Loucy (cell line): ENCODE results near the gene NMNAT2.

ENCODE experiments used
- CTCF ChIP-seq: fragments of 200-600 bp; sonication (generic); conservative IDR thresholded peaks from 2 replicates; pipeline ENCODE4 v1.5.1; 2014; ENCODE audit warnings: mild to moderate bottlenecking, antibody characterized with exemption, low read length
- EZH2phosphoT487 ChIP-seq: fragments of 200-600 bp; IDR thresholded peaks from 2 replicates; pipeline ENCODE4 v1.6.1; 2018; ENCODE audit warnings: antibody characterized with exemption, mild to moderate bottlenecking, moderate library complexity, borderline replicate concordance

GRCh38 chr1:183215936-183216335 lies 202.2 kb downstream of the NMNAT2 start:
- no peak for TF ChIP-seq CTCF
- no peak for TF ChIP-seq EZH2phosphoT487
